GM12874 (cell line): ENCODE data around the gene ZNF692.

ENCODE experiments used
- CTCF ChIP-seq: IDR thresholded peaks from 2 replicates; pipeline ENCODE4 v1.5.1; 2011; ENCODE audit warnings: low read depth, mild to moderate bottlenecking, control low read depth, low read length, moderate library complexity; ENCODE audit not compliant: insufficient read depth

The ZNF692 gene

GRCh38 chr1:248900637-248901036 lies 41.8 kb upstream of the ZNF692 start:
- TF ChIP-seq CTCF: no peak

- no peak for TF ChIP-seq CTCF
Measured at GRCh38 chr1:248897412-248898337, 38.8 kb upstream of the ZNF692 start.

- TF ChIP-seq CTCF: no peak
Measured at GRCh38 chr1:248894837-248895236, 36.0 kb upstream of the ZNF692 start.

- no peak for TF ChIP-seq CTCF
Measured at GRCh38 chr1:248892590-248892989, 33.7 kb upstream of the ZNF692 start.

- TF ChIP-seq CTCF: no peak
Measured at GRCh38 chr1:248891758-248892157, 32.9 kb upstream of the ZNF692 start.

GRCh38 chr1:248890549-248891498 lies 31.9 kb upstream of the ZNF692 start:
- TF ChIP-seq CTCF: no peak
